Ovary (tissue), 9 donors: Measurements from ENCODE around the gene LMO1. TPM values are rescaled to one million over a fixed set of nuclear protein-coding genes. Genes with fewer than 3 reads are reported as not detected.

ENCODE experiments used
- DNase-seq, 5 donors: peaks; one replicate each; pipeline ENCODE4 v3.0.0-alpha.2; 2019 to 2020
- H3K27ac ChIP-seq, 2 donors: fragments of 200-600 bp; one replicate each; pipeline versions ENCODE4 v1.5.1 to v1.8.0; 2019 to 2022
- H3K27me3 ChIP-seq: fragments of 200-600 bp; one replicate; pipeline ENCODE4 v1.8.0; 2022
- H3K36me3 ChIP-seq: fragments of 200-600 bp; sonication (generic); one replicate; pipeline ENCODE4 v1.5.1; 2019
- H3K4me1 ChIP-seq: one replicate; pipeline ENCODE4 v1.8.1; 2013; ENCODE audit warnings: mild to moderate bottlenecking, moderate library complexity; ENCODE audit not compliant: insufficient read depth
- H3K4me3 ChIP-seq: fragments of 200-600 bp; sonication (generic); one replicate; pipeline ENCODE4 v1.5.1; 2017
- H3K9me3 ChIP-seq, 2 donors: fragments of 200-600 bp in 1 of 2; sonication (generic) in 1 of 2; one replicate each; pipeline versions ENCODE4 v1.5.1 to v1.8.1; 2013 to 2019; ENCODE audit warnings: mild to moderate bottlenecking in 1 of 2, moderate library complexity in 1 of 2
- EP300 ChIP-seq: sonication (generic); formaldehyde crosslinking; IDR thresholded peaks from one replicate; pipeline ENCODE4 v1.6.1; 2017; ENCODE audit warnings: antibody characterized with exemption
- POLR2A ChIP-seq: fragments of 450-650 bp; IDR thresholded peaks from one replicate; pipeline ENCODE4 v1.6.1; 2017; ENCODE audit warnings: antibody characterized with exemption, mild to moderate bottlenecking, moderate library complexity
- WGBS, 3 donors: extraction: QIAGEN DNeasy Blood & Tissue Kit in 1 of 3; methylation state at CpG; one replicate each; pipeline versions ENCODE4 v1.1.5 to v1.1.7; 2013 to 2017; 5-methylcytosine and 5-hydroxymethylcytosine counted together
- intact Hi-C, 4 donors: fragments of 100-400 bp; cut with DNase I; formaldehyde crosslinking; loops; one replicate each; pipeline versions ENCODE4 v1.11.0 to v1.15.1; 2022 to 2023
- polyA plus RNA-seq, 2 donors: library from polyadenylated mRNA; stranded (reverse); fragments of 200-250 nt in 1 of 2; fragments of 350-450 nt in 1 of 2; fragmentation: Illumina TruSeq in 1 of 2; extraction: RNeasy Lipid Tissue Mini Kit (QIAGEN cat#74804) in 1 of 2; gene quantifications; one replicate each; pipeline ENCODE4 v1.2.3, GENCODE V29; 2013 to 2014
- total RNA-seq, 7 donors: library from RNA; depleted of rRNA in 2 of 7; stranded (reverse); fragments of >200 nt in 2 of 7; fragmentation: NEBNext Ultra II Directional in 3 of 7; extraction: Animal tissue kit (Norgen Biotek cat#: 25700) in 3 of 7; gene quantifications; one replicate each; pipeline versions ENCODE4 v1.1.0 to v1.2.4, GENCODE V29; 2016 to 2023
- TF ChIP-seq, protein P1 (sequence below), 3 donors: fragments of 450-650 bp in 2 of 3; fragments of 200-600 bp in 1 of 3; IDR thresholded peaks; one replicate each; pipeline versions ENCODE4 v1.5.1 to v1.8.0; 2016 to 2022; ENCODE audit warnings: antibody characterized with exemption in 3 of 3, mild to moderate bottlenecking in 1 of 3
- donor health status: DM: no; HTN: no; CAD: no; lungs with moderate emphysema.
- donor health status: DM: no; HTN: no; CAD: no.
- donor health status: Bipolar disorder and iron deficiency.
- donor health status: DM: yes; HTN: yes; CAD: no.
- donor health status: DM: no; HTN: no; CAD: no.
- donor health status: DM: yes; HTN: yes; CAD: no.

Gene LMO1
- total and polyA plus RNA-seq, 9 donors, result 0.18 to 0.55 (median 0.32) TPM; not detected in 6

DNA sequence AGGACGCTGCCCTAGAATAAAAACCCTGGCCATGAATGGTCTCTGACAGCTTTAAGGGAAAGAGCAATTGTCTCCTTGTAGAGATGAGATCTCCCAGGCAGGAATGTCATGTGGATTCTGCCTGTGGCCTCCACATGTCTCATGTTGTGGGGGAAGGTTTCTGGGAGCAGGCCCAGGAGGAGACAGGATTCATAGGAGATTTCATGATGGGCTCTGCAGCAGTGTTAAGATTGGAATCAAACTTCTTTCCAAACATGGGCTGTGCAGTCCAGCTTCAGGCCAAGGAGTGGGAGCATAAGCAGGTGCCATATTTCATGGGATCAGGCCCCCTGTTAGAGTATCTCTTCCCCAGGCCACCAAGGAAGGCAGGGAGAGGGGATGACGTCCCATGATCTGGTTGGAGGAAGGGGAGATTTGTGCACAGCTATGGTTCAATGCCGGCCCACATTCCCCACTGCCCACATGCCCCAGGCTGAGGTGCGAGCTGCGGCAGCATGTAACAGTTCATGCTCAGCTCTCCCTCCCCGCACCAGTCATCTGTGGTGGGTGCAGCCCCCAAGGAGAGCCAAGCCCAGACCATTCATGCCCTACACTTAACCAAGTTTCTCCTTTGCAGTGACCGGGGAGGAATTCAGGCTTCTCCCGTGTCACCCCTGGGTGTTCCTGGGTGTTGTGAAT lies 42.5 kb downstream of the LMO1 start:
- no peak overlapping the region for H3K4me3 ChIP-seq
- H3K27me3 ChIP-seq, result no peaks in the 10 kb centered on the region
- TF ChIP-seq, protein P1, sequence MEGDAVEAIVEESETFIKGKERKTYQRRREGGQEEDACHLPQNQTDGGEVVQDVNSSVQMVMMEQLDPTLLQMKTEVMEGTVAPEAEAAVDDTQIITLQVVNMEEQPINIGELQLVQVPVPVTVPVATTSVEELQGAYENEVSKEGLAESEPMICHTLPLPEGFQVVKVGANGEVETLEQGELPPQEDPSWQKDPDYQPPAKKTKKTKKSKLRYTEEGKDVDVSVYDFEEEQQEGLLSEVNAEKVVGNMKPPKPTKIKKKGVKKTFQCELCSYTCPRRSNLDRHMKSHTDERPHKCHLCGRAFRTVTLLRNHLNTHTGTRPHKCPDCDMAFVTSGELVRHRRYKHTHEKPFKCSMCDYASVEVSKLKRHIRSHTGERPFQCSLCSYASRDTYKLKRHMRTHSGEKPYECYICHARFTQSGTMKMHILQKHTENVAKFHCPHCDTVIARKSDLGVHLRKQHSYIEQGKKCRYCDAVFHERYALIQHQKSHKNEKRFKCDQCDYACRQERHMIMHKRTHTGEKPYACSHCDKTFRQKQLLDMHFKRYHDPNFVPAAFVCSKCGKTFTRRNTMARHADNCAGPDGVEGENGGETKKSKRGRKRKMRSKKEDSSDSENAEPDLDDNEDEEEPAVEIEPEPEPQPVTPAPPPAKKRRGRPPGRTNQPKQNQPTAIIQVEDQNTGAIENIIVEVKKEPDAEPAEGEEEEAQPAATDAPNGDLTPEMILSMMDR (IDR thresholded peaks at IDR 0.05), result no peak
- TF ChIP-seq POLR2A (no peak), EP300 (no peak)
- intact Hi-C loops, result loop anchor here in 3 of 4 donors (5.0 to 10.0 kb wide), 3 partner anchors 346 to 914 kb away; partner anchors contain the start of gene TMEM9B (in 1 of the 3)
- no peak overlapping the region for H3K27ac ChIP-seq
- H3K36me3 ChIP-seq, result no peaks in the 10 kb centered on the region
- H3K4me1 ChIP-seq, result no peaks in the 10 kb centered on the region
- 87 to 95% (median 87%) methylated on average over 8 of the region's 8 CpGs for WGBS, 3 donors
- no peak for DNase-seq
- H3K9me3 ChIP-seq, result no peaks in the 10 kb centered on the region

DNA sequence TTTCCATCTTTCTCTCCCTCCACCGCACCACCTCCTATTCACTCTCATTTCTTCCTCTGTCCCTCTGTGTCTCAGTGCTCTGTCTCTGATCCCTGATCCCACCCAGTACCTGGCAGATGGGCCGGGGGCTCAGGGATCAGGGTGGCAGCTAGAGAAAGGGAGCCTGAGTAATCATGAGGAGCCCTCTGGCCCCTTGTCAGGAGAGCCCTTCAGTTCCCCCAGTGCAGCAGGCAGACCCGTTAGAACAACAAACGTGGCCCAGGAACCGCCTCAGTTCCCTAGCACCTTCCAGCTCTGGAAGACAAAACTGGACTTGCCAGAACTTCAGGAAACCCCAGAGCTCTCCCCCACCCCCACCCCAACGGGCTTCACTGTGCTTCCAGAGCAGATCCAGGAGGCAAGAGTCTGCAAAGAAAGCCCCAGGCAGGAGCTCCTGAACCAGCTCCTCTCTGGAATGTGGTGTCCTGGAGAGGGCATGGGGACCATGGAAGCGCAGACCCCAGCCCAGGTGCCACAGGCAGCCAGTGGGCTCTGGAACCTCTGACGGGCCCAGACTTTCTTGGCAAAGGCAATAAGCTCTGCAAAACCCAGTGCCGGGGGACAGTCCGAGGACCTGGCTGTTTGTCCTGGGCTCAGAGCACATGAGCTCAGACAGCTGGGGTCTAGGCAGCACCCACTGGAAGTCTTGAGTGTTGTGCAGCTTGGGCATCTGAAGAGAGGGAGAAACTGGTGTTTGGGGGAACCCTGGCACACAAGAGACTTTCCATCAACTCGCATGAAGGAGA lies 43.2 kb downstream of the LMO1 start:
- no peak overlapping the region for H3K4me3 ChIP-seq
- no peaks in the 10 kb centered on the region for H3K4me1 ChIP-seq
- no peaks in the 10 kb centered on the region for H3K36me3 ChIP-seq
- no peaks in the 10 kb centered on the region for H3K27me3 ChIP-seq
- intact Hi-C loops, result loop anchor here in 3 of 4 donors (5.0 to 10.0 kb wide), 3 partner anchors 347 to 914 kb away; partner anchors contain the start of gene TMEM9B (in 1 of the 3)
- H3K9me3 ChIP-seq, result no peaks in the 10 kb centered on the region
- DNase-seq, result no peak
- WGBS, 3 donors, result 77 to 85% (median 80%) methylated on average over 11 of the region's 11 CpGs
- TF ChIP-seq EP300 (no peak), POLR2A (no peak)
- TF ChIP-seq, protein P1 (IDR thresholded peaks at IDR 0.05), result no peak
- H3K27ac ChIP-seq, result no peak overlapping the region

- DNase-seq, result peak in 2 of 5 donors; percentile 42 to 51
- H3K36me3 ChIP-seq, result no peaks in the 10 kb centered on the region
- intact Hi-C loops, result loop anchor here in 3 of 4 donors (5.0 to 10.0 kb wide), 3 partner anchors 348 to 915 kb away; partner anchors contain the start of gene TMEM9B (in 1 of the 3)
- WGBS, 3 donors, result 75 to 78% (median 77%) methylated on average over 16 of the region's 16 CpGs
- H3K4me1 ChIP-seq, result no peaks in the 10 kb centered on the region
- no peak overlapping the region for H3K4me3 ChIP-seq
- H3K27me3 ChIP-seq, result no peaks in the 10 kb centered on the region
- H3K9me3 ChIP-seq, result no peaks in the 10 kb centered on the region
- H3K27ac ChIP-seq, result no peak overlapping the region
- TF ChIP-seq POLR2A, result no peak
- no peak for TF ChIP-seq EP300
- TF ChIP-seq, protein P1 (IDR thresholded peaks at IDR 0.05), result no peak
Measured at GRCh38 chr11:8219257-8220021, 44.2 kb downstream of the LMO1 start.

DNA sequence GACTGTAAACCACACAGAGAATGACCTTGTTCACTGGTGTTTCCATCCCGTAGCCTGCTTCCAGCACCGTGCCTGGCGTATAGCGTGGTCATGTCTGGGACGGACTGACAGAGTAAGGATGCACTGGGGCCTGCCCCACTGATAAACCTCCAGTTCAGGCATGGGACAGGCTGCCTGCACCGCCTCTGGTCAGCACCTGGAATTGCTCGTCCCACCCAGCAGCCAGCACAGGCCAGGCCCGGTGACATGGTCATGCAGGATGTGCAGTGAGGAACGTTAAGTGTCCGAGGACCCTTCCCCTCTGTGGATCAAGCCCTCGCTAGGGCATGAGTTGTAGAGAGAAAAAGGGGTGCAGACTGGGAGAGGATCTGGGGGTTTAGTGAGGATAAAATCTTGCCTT lies 44.8 kb downstream of the LMO1 start:
- intact Hi-C loops, result no loop called here
- WGBS, 3 donors, result 74 to 79% (median 77%) methylated on average over 11 of the region's 11 CpGs

More for the DNA sequence above, 44.8 kb downstream of the LMO1 start:
- Histone ChIP-seq H3K9me3 (no peaks in the 10 kb centered on the region), H3K27ac (no peak overlapping the region), H3K27me3 (no peaks in the 10 kb centered on the region), H3K4me3 (no peak overlapping the region), H3K36me3 (no peaks in the 10 kb centered on the region), H3K4me1 (no peaks in the 10 kb centered on the region)
- TF ChIP-seq, protein P1 (IDR thresholded peaks at IDR 0.05), result no peak
- TF ChIP-seq EP300, result no peak
- DNase-seq, result no peak
